Memory B cell (primary cell): ENCODE results near the gene DMTF1.
"Not testable (repeated sequence)": the region's sequence is repeated elsewhere in the genome, so short reads cannot be mapped to it uniquely, and the experiment has no call there.

ENCODE experiments used
- ATAC-seq: fragments of 150-1000 bp; cut with Tn5 transposase; 2 replicates; pipeline ENCODE4 v1.10.0; 2021; ENCODE audit warnings: low read depth, mild to moderate bottlenecking, moderate library complexity
- DNase-seq, 2 donors: peaks; one replicate each; pipeline ENCODE4 v3.0.0; 2022; ENCODE audit warnings: low spot score in 2 of 2
- H3K27ac Mint-ChIP-seq: one replicate; pipeline ENCODE4 v1.8.0; 2022; ENCODE audit warnings: mild to moderate bottlenecking, moderate library complexity, mixed read lengths
- H3K27me3 Mint-ChIP-seq: one replicate; pipeline ENCODE4 v1.8.0; 2022; ENCODE audit warnings: mixed read lengths
- H3K36me3 Mint-ChIP-seq: one replicate; pipeline ENCODE4 v1.8.0; 2022; ENCODE audit warnings: mild to moderate bottlenecking, mixed read lengths
- H3K4me1 Mint-ChIP-seq: one replicate; pipeline ENCODE4 v1.8.0; 2022; ENCODE audit warnings: mixed read lengths
- H3K4me3 Mint-ChIP-seq: one replicate; pipeline ENCODE4 v1.8.0; 2022; ENCODE audit warnings: mild to moderate bottlenecking, moderate library complexity, mixed read lengths
- H3K9me3 Mint-ChIP-seq: one replicate; pipeline ENCODE4 v1.8.0; 2022; ENCODE audit warnings: mixed read lengths

DMTF1 gene

GRCh38 chr7:87152112-87152896, at the start of gene DMTF1:
Gene DMTF1, plus strand, starts transcription at chr7:87152453. Its CDS starts 12,489 bp downstream, at chr7:87164942.
- DNase-seq (peak; percentile 78 to 79), ATAC-seq (peak; percentile 84)
- H3K36me3 Mint-ChIP-seq, result peaks cover 3% of the 10 kb centered on the region
- H3K4me1 Mint-ChIP-seq, result peaks cover 33% of the 10 kb centered on the region
- peak within 1 kb of the TSS; percentile 96 for H3K4me3 Mint-ChIP-seq
- H3K27ac Mint-ChIP-seq, result peak within 1 kb of the TSS; percentile 99
- no peaks in the 10 kb centered on the region for H3K27me3 Mint-ChIP-seq
- H3K9me3 Mint-ChIP-seq, result no peaks in the 10 kb centered on the region

GRCh38 chr7:87105401-87105800, 46.9 kb upstream of the DMTF1 start:
- H3K4me3 Mint-ChIP-seq, result no peak overlapping the region
- DNase-seq (no peak), ATAC-seq (no peak)
- peaks cover 3% of the 10 kb centered on the region for H3K36me3 Mint-ChIP-seq
- H3K27me3 Mint-ChIP-seq, result peaks cover 10% of the 10 kb centered on the region
- no peaks in the 10 kb centered on the region for H3K4me1 Mint-ChIP-seq
- H3K9me3 Mint-ChIP-seq, result peaks cover 4% of the 10 kb centered on the region
- H3K27ac Mint-ChIP-seq, result no peak overlapping the region

- Mint-ChIP-seq H3K4me3 (no peak overlapping the region), H3K27ac (no peak overlapping the region), H3K27me3 (peaks cover 7% of the 10 kb centered on the region), H3K4me1 (no peaks in the 10 kb centered on the region), H3K36me3 (peaks cover 3% of the 10 kb centered on the region), H3K9me3 (peaks cover 4% of the 10 kb centered on the region)
- DNase-seq (no peak), ATAC-seq (no peak)
Observed at GRCh38 chr7:87106974-87107612, 45.2 kb upstream of the DMTF1 start.

- no peak for ATAC-seq
- Mint-ChIP-seq H3K4me3 (no peak overlapping the region), H3K36me3 (peaks cover 3% of the 10 kb centered on the region), H3K9me3 (peaks cover 4% of the 10 kb centered on the region), H3K4me1 (no peaks in the 10 kb centered on the region), H3K27ac (no peak overlapping the region), H3K27me3 (peaks cover 7% of the 10 kb centered on the region)
- no peak for DNase-seq
Observed at GRCh38 chr7:87107949-87108776, 44.1 kb upstream of the DMTF1 start.

GRCh38 chr7:87110778-87111177, 41.5 kb upstream of the DMTF1 start:
- Mint-ChIP-seq H3K27me3 (peaks cover 4% of the 10 kb centered on the region), H3K4me3 (no peak overlapping the region), H3K36me3 (peaks cover 5% of the 10 kb centered on the region), H3K27ac (no peak overlapping the region), H3K4me1 (no peaks in the 10 kb centered on the region), H3K9me3 (peaks cover 4% of the 10 kb centered on the region)
- no peak for ATAC-seq
- no peak for DNase-seq

GRCh38 chr7:87111877-87112276, 40.4 kb upstream of the DMTF1 start:
- Mint-ChIP-seq H3K4me1 (no peaks in the 10 kb centered on the region), H3K27ac (no peak overlapping the region), H3K36me3 (peaks cover 5% of the 10 kb centered on the region), H3K27me3 (peaks cover 3% of the 10 kb centered on the region), H3K9me3 (peaks cover 4% of the 10 kb centered on the region), H3K4me3 (no peak overlapping the region)
- no peak for ATAC-seq
- DNase-seq, result no peak

GRCh38 chr7:87113077-87113476, 39.2 kb upstream of the DMTF1 start:
- Mint-ChIP-seq H3K27me3 (no peaks in the 10 kb centered on the region), H3K27ac (no peak overlapping the region), H3K9me3 (peaks cover 4% of the 10 kb centered on the region), H3K36me3 (peaks cover 5% of the 10 kb centered on the region), H3K4me1 (no peaks in the 10 kb centered on the region), H3K4me3 (no peak overlapping the region)
- DNase-seq, result no peak
- ATAC-seq, result no peak

- not testable (repeated sequence) for DNase-seq, H3K27me3 Mint-ChIP-seq, H3K4me1 Mint-ChIP-seq, H3K27ac Mint-ChIP-seq, H3K9me3 Mint-ChIP-seq, H3K4me3 Mint-ChIP-seq, H3K36me3 Mint-ChIP-seq, ATAC-seq
Observed at GRCh38 chr7:87113904-87114303, 38.3 kb upstream of the DMTF1 start.

- not testable (repeated sequence) for H3K27ac Mint-ChIP-seq, H3K4me3 Mint-ChIP-seq, DNase-seq, H3K4me1 Mint-ChIP-seq, H3K27me3 Mint-ChIP-seq, H3K36me3 Mint-ChIP-seq, ATAC-seq, H3K9me3 Mint-ChIP-seq
Observed at GRCh38 chr7:87115772-87116171, 36.5 kb upstream of the DMTF1 start.

GRCh38 chr7:87116315-87116714, 35.9 kb upstream of the DMTF1 start:
- no peaks in the 10 kb centered on the region for H3K27me3 Mint-ChIP-seq
- H3K36me3 Mint-ChIP-seq, result peaks cover 5% of the 10 kb centered on the region
- H3K27ac Mint-ChIP-seq, result no peak overlapping the region
- H3K4me1 Mint-ChIP-seq, result no peaks in the 10 kb centered on the region
- ATAC-seq, result no peak
- no peak overlapping the region for H3K4me3 Mint-ChIP-seq
- peaks cover 4% of the 10 kb centered on the region for H3K9me3 Mint-ChIP-seq
- no peak for DNase-seq

- no peak for DNase-seq
- H3K27me3 Mint-ChIP-seq, result no peaks in the 10 kb centered on the region
- no peaks in the 10 kb centered on the region for H3K4me1 Mint-ChIP-seq
- H3K36me3 Mint-ChIP-seq, result no peaks in the 10 kb centered on the region
- no peak overlapping the region for H3K4me3 Mint-ChIP-seq
- no peak for ATAC-seq
- H3K9me3 Mint-ChIP-seq, result no peaks in the 10 kb centered on the region
- no peak overlapping the region for H3K27ac Mint-ChIP-seq
Observed at GRCh38 chr7:87119581-87119980, 32.7 kb upstream of the DMTF1 start.

GRCh38 chr7:87123105-87123504, 29.1 kb upstream of the DMTF1 start:
- Mint-ChIP-seq H3K36me3 (no peaks in the 10 kb centered on the region), H3K9me3 (no peaks in the 10 kb centered on the region), H3K27me3 (peaks cover 7% of the 10 kb centered on the region), H3K4me1 (peaks cover 2% of the 10 kb centered on the region), H3K4me3 (no peak overlapping the region), H3K27ac (no peak overlapping the region)
- DNase-seq, result no peak
- ATAC-seq, result no peak

GRCh38 chr7:87127019-87127418, 25.2 kb upstream of the DMTF1 start:
- peaks cover 7% of the 10 kb centered on the region for H3K27me3 Mint-ChIP-seq
- no peaks in the 10 kb centered on the region for H3K9me3 Mint-ChIP-seq
- H3K27ac Mint-ChIP-seq, result no peak overlapping the region
- H3K36me3 Mint-ChIP-seq, result no peaks in the 10 kb centered on the region
- no peak for DNase-seq
- no peak for ATAC-seq
- peaks cover 6% of the 10 kb centered on the region for H3K4me1 Mint-ChIP-seq
- no peak overlapping the region for H3K4me3 Mint-ChIP-seq

GRCh38 chr7:87128861-87129267, 23.4 kb upstream of the DMTF1 start:
- Mint-ChIP-seq H3K9me3 (no peaks in the 10 kb centered on the region), H3K27ac (no peak overlapping the region), H3K36me3 (no peaks in the 10 kb centered on the region), H3K27me3 (peaks cover 7% of the 10 kb centered on the region), H3K4me1 (peaks cover 9% of the 10 kb centered on the region), H3K4me3 (no peak overlapping the region)
- DNase-seq (no peak), ATAC-seq (no peak)
